Endothelial cell of umbilical vein (primary cell): ENCODE data around the gene RBM6. TPM values are rescaled to one million over a fixed set of nuclear protein-coding genes. Genes with fewer than 3 reads are reported as not detected.

Source experiments
- BruUV-seq: library from RNA; stranded (reverse); fragments of 400-500 nt; replicated peaks from 2 replicates; lab custom pipeline; 2021; lab: Mats Ljungman, UMichigan
- CTCF ChIA-PET: fragments of 300-600, 350-600 bp; sonication (Branson Sonifier 250); formaldehyde crosslinking; loops from one replicate; lab custom pipeline; 2021; ENCODE audit warnings: antibody characterized with exemption, inconsistent platforms; lab: Charles Lee
- POLR2A ChIA-PET: fragments of 300-600, 350-600 bp; sonication (Branson Sonifier 250); formaldehyde crosslinking; loops from one replicate; lab custom pipeline; 2021; ENCODE audit warnings: antibody characterized with exemption, inconsistent platforms; lab: Charles Lee
- DNase-seq: peaks from one replicate; pipeline ENCODE4 v3.0.0-alpha.2; 2011; ENCODE audit warnings: low read depth, low spot score
- FAIRE-seq: peaks from 2 replicates; lab custom pipeline; 2011; peaks lifted over from hg19 to GRCh38; lab: Jason Lieb, UNC
- H2AFZ ChIP-seq: 2 replicates; pipeline ENCODE4 v1.6.0; 2012; ENCODE audit warnings: low read depth, low read length, control low read depth, inconsistent platforms
- H3K27ac ChIP-seq: 2 replicates; pipeline ENCODE4 v1.5.1; 2011; ENCODE audit warnings: low read depth, mild to moderate bottlenecking, control low read depth, low read length, moderate library complexity; ENCODE audit not compliant: insufficient read depth
- H3K27me3 ChIP-seq, 2 experiments: 2 replicates each; pipeline versions ENCODE4 v1.6.0 to v1.6.1; 2011; ENCODE audit warnings: low read length in 2 of 2, mixed read lengths in 1 of 2; ENCODE audit not compliant: control insufficient read depth in 2 of 2, insufficient read depth in 2 of 2
- H3K36me3 ChIP-seq, 2 experiments: 2 replicates in 1 of 2; 3 replicates in 1 of 2; pipeline ENCODE4 v1.5.1; 2011; ENCODE audit warnings: low read length in 2 of 2, mild to moderate bottlenecking in 1 of 2, moderate library complexity in 1 of 2; ENCODE audit not compliant: control insufficient read depth in 2 of 2, insufficient read depth in 2 of 2; ENCODE audit errors: extremely low read depth in 1 of 2
- H3K4me1 ChIP-seq: 3 replicates; pipeline ENCODE4 v1.5.1; 2011; ENCODE audit warnings: mild to moderate bottlenecking, low read length; ENCODE audit not compliant: control insufficient read depth, insufficient read depth; ENCODE audit errors: extremely low read depth
- H3K4me2 ChIP-seq: 2 replicates; pipeline ENCODE4 v1.6.1; 2011; ENCODE audit warnings: low read length, control low read depth, mixed read lengths; ENCODE audit not compliant: insufficient read depth
- H3K4me3 ChIP-seq, 3 experiments: fragments of 200-600 bp in 1 of 3; sonication (generic), shearing (Covaris generic) in 1 of 3; replicated peaks in 1 of 3; 2 replicates each; pipeline ENCODE4 v1.5.1; 2011 to 2016; ENCODE audit warnings: control low read depth in 3 of 3, low read length in 3 of 3, mild to moderate bottlenecking in 2 of 3, inconsistent platforms in 1 of 3, low read depth in 1 of 3, moderate library complexity in 1 of 3; ENCODE audit not compliant: insufficient read depth in 1 of 3
- H3K79me2 ChIP-seq: 2 replicates; pipeline ENCODE4 v1.6.0; 2012; ENCODE audit warnings: low read length, inconsistent platforms; ENCODE audit not compliant: control insufficient read depth, insufficient read depth
- H3K9ac ChIP-seq: replicated peaks from 2 replicates; pipeline ENCODE3; 2011; ENCODE audit warnings: low read length, control low read depth; ENCODE audit not compliant: insufficient read depth; ENCODE audit errors: extremely low read depth
- H3K9me1 ChIP-seq: replicated peaks from 3 replicates; pipeline ENCODE4 v1.6.0; 2011; ENCODE audit warnings: mild to moderate bottlenecking, low read length; ENCODE audit not compliant: control insufficient read depth, insufficient read depth; ENCODE audit errors: extremely low read depth
- H3K9me3 ChIP-seq: replicated peaks from 2 replicates; pipeline ENCODE4 v1.5.1; 2012; ENCODE audit warnings: low read length, inconsistent platforms; ENCODE audit not compliant: control insufficient read depth, insufficient read depth
- H4K20me1 ChIP-seq: replicated peaks from 2 replicates; pipeline ENCODE3; 2011; ENCODE audit warnings: mild to moderate bottlenecking, low read length; ENCODE audit not compliant: control insufficient read depth, insufficient read depth; ENCODE audit errors: extremely low read depth
- EZH2 ChIP-seq: IDR thresholded peaks from 2 replicates; pipeline ENCODE4 v1.6.1; 2012; ENCODE audit warnings: borderline replicate concordance, low read depth, mild to moderate bottlenecking, moderate library complexity, low read length, inconsistent platforms; ENCODE audit not compliant: severe bottlenecking
- FOS ChIP-seq: IDR thresholded peaks from 2 replicates; pipeline ENCODE4 v1.6.1; 2011; ENCODE audit warnings: mild to moderate bottlenecking, low read length, moderate library complexity, borderline replicate concordance; ENCODE audit not compliant: insufficient read depth
- GATA2 ChIP-seq: IDR thresholded peaks from 2 replicates; pipeline ENCODE4 v1.7.0; 2011; ENCODE audit warnings: low read depth, mild to moderate bottlenecking, moderate library complexity, mixed read lengths, low read length; ENCODE audit not compliant: insufficient read length, insufficient read depth
- JUN ChIP-seq: IDR thresholded peaks from 2 replicates; pipeline ENCODE4 v1.6.1; 2011; ENCODE audit warnings: borderline replicate concordance, low read depth; ENCODE audit not compliant: insufficient read length, insufficient read depth
- MYC ChIP-seq: IDR thresholded peaks from one replicate; pipeline ENCODE4 v1.6.1; 2011; ENCODE audit warnings: mild to moderate bottlenecking, low read depth, low read length
- POLR2A ChIP-seq: IDR thresholded peaks from 2 replicates; pipeline ENCODE4 v1.6.1; 2012; ENCODE audit warnings: low read depth, mild to moderate bottlenecking, control low read depth, low read length
- POLR2AphosphoS5 ChIP-seq: IDR thresholded peaks from 2 replicates; pipeline ENCODE4 v1.6.1; 2012; ENCODE audit warnings: low read depth, mild to moderate bottlenecking, control low read depth, low read length, moderate library complexity; ENCODE audit not compliant: insufficient read depth
- dilution Hi-C: fragments of 300-500 bp; cut with MboI; formaldehyde crosslinking; loops from one replicate; pipeline ENCODE4 v1.15.0; 2019; ENCODE audit warnings: low sequenced_read_pairs; ENCODE audit not compliant: extremely low pct_ligation_motif_present
- intact Hi-C: fragments of 100-400 bp; cut with micrococcal nuclease; formaldehyde crosslinking; loops from one replicate; pipeline ENCODE4 v1.10.0; 2022
- polyA plus RNA-seq, 4 experiments: library from polyadenylated mRNA; depleted of rRNA in 3 of 4; stranded (reverse) in 3 of 4; unstranded in 1 of 4; fragments of >200 nt; gene quantifications; 2 replicates each; pipeline versions ENCODE4 v1.2.1 to v1.2.3, GENCODE V29; 2011 to 2012; ENCODE audit warnings: missing spikeins in 1 of 4
- total RNA-seq: library from RNA; stranded (reverse); gene quantifications from 2 replicates; pipeline ENCODE4 v1.2.3, GENCODE V29; 2021
- TF ChIP-seq, protein P1 (sequence below), 2 donors: IDR thresholded peaks; 1 replicate in 1 of 2; 2 replicates in 1 of 2; pipeline ENCODE4 v1.5.1; 2011; ENCODE audit warnings: low read length in 2 of 2, mild to moderate bottlenecking in 2 of 2, moderate library complexity in 2 of 2, control low read depth in 1 of 2, inconsistent platforms in 1 of 2, low read depth in 1 of 2; ENCODE audit not compliant: insufficient read depth in 1 of 2; ENCODE audit errors: extremely low read depth in 1 of 2

The RBM6 gene
- total and polyA plus RNA-seq, 2 donors (not counting 3 experiments of a cell fraction or from before 2014, with no cell fraction given): 30.4 to 94.5 TPM

DNA sequence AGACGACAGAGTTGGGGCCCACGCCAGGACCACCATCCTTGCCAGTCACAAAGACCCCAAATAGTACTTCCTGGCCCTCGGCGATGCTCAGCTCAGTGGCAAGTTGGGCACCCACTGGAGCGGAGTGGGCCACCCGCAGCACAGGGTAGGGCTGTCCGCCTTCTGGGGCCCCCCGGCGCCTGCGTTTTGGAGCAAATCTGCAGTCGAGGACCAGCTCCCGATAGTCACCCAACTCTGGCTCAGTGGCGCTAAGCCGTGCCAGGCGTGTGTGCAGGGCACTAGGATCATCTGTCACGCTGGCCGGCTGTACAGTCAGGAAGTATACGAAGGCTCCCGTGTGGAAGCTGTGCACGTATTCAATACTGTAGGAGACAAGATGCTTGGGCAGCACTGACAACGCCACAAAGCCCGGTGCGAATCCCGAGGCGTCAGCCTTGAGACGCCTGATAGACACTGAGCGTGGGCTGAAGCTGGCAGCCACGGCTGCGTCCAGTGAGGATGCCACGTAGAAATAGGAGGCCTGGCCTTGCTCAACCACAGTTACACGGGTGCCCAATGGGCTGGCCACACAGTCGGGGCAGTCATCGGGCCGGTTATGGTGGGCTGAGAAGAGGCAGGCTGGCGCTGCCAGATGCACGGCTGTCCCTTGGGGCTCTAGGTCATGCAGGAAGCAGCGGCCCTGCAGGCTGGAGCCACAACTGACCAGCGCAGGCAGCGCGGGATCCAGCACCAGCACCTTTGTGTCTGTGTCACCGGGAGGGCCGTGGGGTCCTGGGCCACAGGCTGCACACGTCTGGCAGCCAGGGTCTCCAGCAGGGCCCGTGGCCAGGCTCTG lies 37.2 kb upstream of the RBM6 start:
- DNase-seq: no peak
- Histone ChIP-seq H3K27ac (no peak overlapping the region), H2AFZ (no peak overlapping the region), H3K9me1 (no peaks in the 10 kb centered on the region), H3K36me3 (no peaks in the 10 kb centered on the region), H3K4me3 (no peak overlapping the region), H3K27me3 (no peaks in the 10 kb centered on the region), H3K9me3 (no peaks in the 10 kb centered on the region), H4K20me1 (no peaks in the 10 kb centered on the region), H3K4me2 (no peak overlapping the region), H3K9ac (no peak overlapping the region), H3K79me2 (no peaks in the 10 kb centered on the region), H3K4me1 (peaks cover 14% of the 10 kb centered on the region)
- CTCF ChIA-PET: interaction anchor here (0.9 to 5.5 kb wide), 2 partner anchors 62 to 104 kb away, joined by 3 to 65 read pairs; no protein-coding TSS in a partner anchor
- intact Hi-C loops: no loop called here
- TF ChIP-seq POLR2AphosphoS5 (no peak), JUN (no peak), POLR2A (no peak), FOS (no peak), EZH2 (no peak), GATA2 (no peak), MYC (no peak)
- TF ChIP-seq, protein P1, sequence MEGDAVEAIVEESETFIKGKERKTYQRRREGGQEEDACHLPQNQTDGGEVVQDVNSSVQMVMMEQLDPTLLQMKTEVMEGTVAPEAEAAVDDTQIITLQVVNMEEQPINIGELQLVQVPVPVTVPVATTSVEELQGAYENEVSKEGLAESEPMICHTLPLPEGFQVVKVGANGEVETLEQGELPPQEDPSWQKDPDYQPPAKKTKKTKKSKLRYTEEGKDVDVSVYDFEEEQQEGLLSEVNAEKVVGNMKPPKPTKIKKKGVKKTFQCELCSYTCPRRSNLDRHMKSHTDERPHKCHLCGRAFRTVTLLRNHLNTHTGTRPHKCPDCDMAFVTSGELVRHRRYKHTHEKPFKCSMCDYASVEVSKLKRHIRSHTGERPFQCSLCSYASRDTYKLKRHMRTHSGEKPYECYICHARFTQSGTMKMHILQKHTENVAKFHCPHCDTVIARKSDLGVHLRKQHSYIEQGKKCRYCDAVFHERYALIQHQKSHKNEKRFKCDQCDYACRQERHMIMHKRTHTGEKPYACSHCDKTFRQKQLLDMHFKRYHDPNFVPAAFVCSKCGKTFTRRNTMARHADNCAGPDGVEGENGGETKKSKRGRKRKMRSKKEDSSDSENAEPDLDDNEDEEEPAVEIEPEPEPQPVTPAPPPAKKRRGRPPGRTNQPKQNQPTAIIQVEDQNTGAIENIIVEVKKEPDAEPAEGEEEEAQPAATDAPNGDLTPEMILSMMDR (IDR thresholded peaks at IDR 0.05; ENCODE audit: extremely low read depth in 1 of 2, insufficient read depth in 1 of 2, low read depth in 1 of 2, low read length in 2 of 2): no peak
- no peak for FAIRE-seq
- BruUV-seq: no TSS peak
- POLR2A ChIA-PET: no interaction called here
- dilution Hi-C loops: no loop called here
